HCT116 (cell line): ENCODE measurements around the gene VTI1B. TPM values are rescaled to one million over a fixed set of nuclear protein-coding genes. Genes with fewer than 3 reads are reported as not detected.

Experiments
- ATAC-seq: fragments of 200-7000 bp; cut with Tn5 transposase; 2 replicates; pipeline ENCODE4 v1.9.1; 2020; ENCODE audit warnings: mild to moderate bottlenecking, moderate library complexity
- BruUV-seq: library from RNA; stranded (reverse); fragments of 400-500 nt; replicated peaks from 2 replicates; lab custom pipeline; 2021; lab: Mats Ljungman, UMichigan
- CTCF ChIA-PET: fragments of 300-600 bp; sonication (Branson Sonifier 250); formaldehyde crosslinking; loops from one replicate; lab custom pipeline; 2021; ENCODE audit warnings: antibody characterized with exemption; lab: Charles Lee
- POLR2A ChIA-PET: fragments of 300-600, 350-600 bp; sonication (Branson Sonifier 250); formaldehyde crosslinking; loops from one replicate; lab custom pipeline; 2021; ENCODE audit warnings: antibody characterized with exemption; lab: Charles Lee
- RAD21 ChIA-PET, 2 experiments: fragments of 300-600 bp; sonication (Branson Sonifier 250); formaldehyde crosslinking; loops; one replicate each; lab custom pipeline; 2023; ENCODE audit warnings: low total read pairs in 2 of 2; ENCODE audit not compliant: uncharacterized antibody in 2 of 2, unreplicated experiment in 2 of 2, low non-redundant PET in 1 of 2; lab: Charles Lee
- DNase-seq: peaks from one replicate; pipeline ENCODE4 v3.0.0-alpha.2; 2010; ENCODE audit warnings: low read depth, low spot score
- H2AFZ ChIP-seq: fragments of 200-600 bp; shearing (Covaris generic), sonication (generic); 2 replicates; pipeline ENCODE4 v1.6.1; 2017; ENCODE audit warnings: low read depth, mixed run types, mixed read lengths, antibody characterized with exemption, low read length; ENCODE audit not compliant: poor library complexity, severe bottlenecking
- H3K27ac ChIP-seq: 2 replicates; pipeline ENCODE4 v1.5.1; 2012; ENCODE audit warnings: low read depth, low read length
- H3K27me3 ChIP-seq: fragments of 200-600 bp; sonication (generic); 2 replicates; pipeline ENCODE4 v1.6.1; 2016; ENCODE audit warnings: mixed run types, low read length, mixed read lengths; ENCODE audit not compliant: insufficient read depth
- H3K36me3 ChIP-seq, 2 experiments: fragments of 200-500 bp in 1 of 2; fragments of 200-600 bp in 1 of 2; sonication (Bioruptor generic) in 1 of 2; sonication (generic) in 1 of 2; 2 replicates each; pipeline versions ENCODE4 v1.5.1 to v1.6.1; 2014 to 2016; ENCODE audit warnings: low read length in 2 of 2, inconsistent platforms in 1 of 2, mixed read lengths in 1 of 2, mixed run types in 1 of 2; ENCODE audit not compliant: insufficient read depth in 2 of 2, control insufficient read depth in 1 of 2
- H3K4me1 ChIP-seq, 2 experiments: fragments of 200-600 bp in 1 of 2; sonication (generic) in 1 of 2; 2 replicates each; pipeline versions ENCODE4 v1.5.1 to v1.6.1; 2012 to 2017; ENCODE audit warnings: low read length in 2 of 2, inconsistent platforms in 1 of 2, mild to moderate bottlenecking in 1 of 2, mixed read lengths in 1 of 2, mixed run types in 1 of 2, moderate library complexity in 1 of 2; ENCODE audit not compliant: insufficient read depth in 2 of 2, control insufficient read depth in 1 of 2
- H3K4me2 ChIP-seq: fragments of 200-600 bp; sonication (generic); 2 replicates; pipeline ENCODE4 v1.6.1; 2017; ENCODE audit warnings: mixed run types, low read length, mixed read lengths
- H3K4me3 ChIP-seq, 2 experiments: fragments of 200-600 bp in 1 of 2; sonication (generic) in 1 of 2; replicated peaks in 1 of 2; 2 replicates each; pipeline ENCODE4 v1.5.1; 2011 to 2016; ENCODE audit warnings: low read length in 2 of 2, control low read depth in 1 of 2, low read depth in 1 of 2, mild to moderate bottlenecking in 1 of 2, mixed read lengths in 1 of 2, mixed run types in 1 of 2
- H3K79me2 ChIP-seq: fragments of 200-600 bp; sonication (generic); 2 replicates; pipeline ENCODE4 v1.6.1; 2017; ENCODE audit warnings: mild to moderate bottlenecking, mixed run types, low read length, moderate library complexity, mixed read lengths; ENCODE audit not compliant: insufficient read depth
- H3K9ac ChIP-seq: fragments of 200-600 bp; sonication (generic); 2 replicates; pipeline ENCODE4 v1.6.1; 2016; ENCODE audit warnings: low read length, mixed read lengths
- H3K9me2 ChIP-seq: fragments of 200-600 bp; sonication (generic), shearing (Covaris generic); 2 replicates; pipeline ENCODE4 v1.6.1; 2017; ENCODE audit warnings: mixed run types, mild to moderate bottlenecking, moderate library complexity; ENCODE audit not compliant: insufficient read depth
- H3K9me3 ChIP-seq, 2 experiments: fragments of 200-500 bp in 1 of 2; fragments of 200-600 bp in 1 of 2; sonication (Bioruptor generic) in 1 of 2; sonication (generic) in 1 of 2; 2 replicates each; pipeline ENCODE4 v1.6.1; 2014 to 2017; ENCODE audit warnings: low read length in 2 of 2, mixed read lengths in 2 of 2, inconsistent platforms in 1 of 2, low read depth in 1 of 2, mild to moderate bottlenecking in 1 of 2, mixed run types in 1 of 2, moderate library complexity in 1 of 2; ENCODE audit not compliant: control insufficient read depth in 1 of 2, insufficient read depth in 1 of 2
- H4K20me1 ChIP-seq: fragments of 200-600 bp; sonication (generic), shearing (Covaris generic); 2 replicates; pipeline ENCODE4 v1.6.1; 2017; ENCODE audit warnings: mixed run types, mild to moderate bottlenecking, moderate library complexity; ENCODE audit not compliant: insufficient read depth
- CBX3 ChIP-seq: IDR thresholded peaks from 2 replicates; pipeline ENCODE4 v1.6.1; 2012; ENCODE audit warnings: low read depth
- CEBPB ChIP-seq: IDR thresholded peaks from 2 replicates; pipeline ENCODE4 v1.6.1; 2012; ENCODE audit warnings: low read depth
- EGR1 ChIP-seq: IDR thresholded peaks from 2 replicates; pipeline ENCODE4 v1.6.1; 2012; ENCODE audit warnings: low read depth
- ELF1 ChIP-seq: IDR thresholded peaks from 2 replicates; pipeline ENCODE4 v1.6.1; 2012; ENCODE audit warnings: low read depth, borderline replicate concordance
- FOSL1 ChIP-seq: IDR thresholded peaks from 2 replicates; pipeline ENCODE4 v1.6.1; 2012; ENCODE audit warnings: low read depth
- JUND ChIP-seq: IDR thresholded peaks from 2 replicates; pipeline ENCODE4 v1.6.1; 2012
- POLR2AphosphoS5 ChIP-seq: IDR thresholded peaks from 2 replicates; pipeline ENCODE4 v1.6.1; 2011; ENCODE audit warnings: mild to moderate bottlenecking, low read depth, low read length, moderate library complexity
- RAD21 ChIP-seq: IDR thresholded peaks from 2 replicates; pipeline ENCODE4 v1.6.1; 2012; ENCODE audit warnings: low read depth, mild to moderate bottlenecking
- SIN3A ChIP-seq: IDR thresholded peaks from 2 replicates; pipeline ENCODE4 v1.6.1; 2012; ENCODE audit warnings: low read depth
- SP1 ChIP-seq: IDR thresholded peaks from 2 replicates; pipeline ENCODE4 v1.6.1; 2012; ENCODE audit warnings: low read depth
- SRF ChIP-seq: IDR thresholded peaks from 2 replicates; pipeline ENCODE4 v1.6.1; 2012; ENCODE audit warnings: low read depth
- ZFX ChIP-seq: fragments of 450-650 bp; IDR thresholded peaks from 2 replicates; pipeline ENCODE4 v1.6.1; 2017
- intact Hi-C: fragments of 100-400 bp; cut with micrococcal nuclease; formaldehyde crosslinking; loops from 2 replicates; pipeline ENCODE4 v1.10.0; 2022
- total RNA-seq: library from RNA; stranded (reverse); gene quantifications from one replicate; pipeline ENCODE4 v1.2.1, GENCODE V29; 2021; ENCODE audit not compliant: unreplicated experiment
- TF ChIP-seq, protein P1 (sequence below), 3 experiments: fragments of 200-600 bp in 1 of 3; sonication (generic) in 1 of 3; IDR thresholded peaks in 2 of 3; conservative IDR thresholded peaks in 1 of 3; 2 replicates each; pipeline ENCODE4 v1.5.1; 2012 to 2017; ENCODE audit warnings: low read depth in 2 of 3, low read length in 2 of 3, antibody characterized with exemption in 1 of 3, borderline replicate concordance in 1 of 3, control low read depth in 1 of 3, mild to moderate bottlenecking in 1 of 3, mixed read lengths in 1 of 3, mixed run types in 1 of 3, moderate library complexity in 1 of 3; ENCODE audit not compliant: insufficient read depth in 1 of 3
- TF ChIP-seq, protein P2 (sequence below): IDR thresholded peaks from 2 replicates; pipeline ENCODE4 v1.6.1; 2012; ENCODE audit warnings: low read depth
- TF ChIP-seq, protein P3 (sequence below): IDR thresholded peaks from 2 replicates; pipeline ENCODE4 v1.6.1; 2012

Gene VTI1B
- total RNA-seq, 1 experiment from 2014 or later = 86.3 TPM

DNA sequence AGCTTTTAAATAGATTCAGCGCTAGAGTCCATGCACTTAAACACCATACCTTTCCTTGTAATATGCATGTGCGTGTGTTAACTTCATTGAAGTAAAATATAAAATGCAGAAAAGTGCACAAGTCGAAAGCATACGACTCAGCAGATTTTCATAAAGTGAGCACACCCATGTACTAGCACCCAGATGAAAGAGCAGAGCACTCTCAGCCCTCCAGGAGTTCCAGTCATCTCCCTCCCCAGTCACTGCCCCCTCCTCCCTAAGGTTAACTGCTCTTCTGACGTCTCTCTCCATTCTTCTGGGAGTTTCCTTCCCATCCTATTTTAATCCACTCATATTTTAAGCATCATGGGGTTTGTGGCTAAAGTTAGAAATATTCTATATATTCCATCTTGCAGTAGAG lies 47.4 kb upstream of the VTI1B start:
- H3K4me1 ChIP-seq = no peaks in the 10 kb centered on the region
- H2AFZ ChIP-seq = no peak overlapping the region
- no peaks in the 10 kb centered on the region for H4K20me1 ChIP-seq
- peaks cover 6% of the 10 kb centered on the region; the same call in 1 of the 2 replicates for H3K27me3 ChIP-seq
- H3K4me3 ChIP-seq = no peak overlapping the region
- ChIA-PET CTCF (interaction anchor here (1.1 kb wide), 1 partner anchor 17 kb away, joined by 3 read pairs; no protein-coding TSS in a partner anchor), POLR2A (no interaction called here), RAD21 (no interaction called here)
- no peak overlapping the region for H3K4me2 ChIP-seq
- H3K9me3 ChIP-seq = no peaks in the 10 kb centered on the region
- intact Hi-C loops = no loop called here
- no peaks in the 10 kb centered on the region for H3K79me2 ChIP-seq
- H3K27ac ChIP-seq = no peak overlapping the region
- TF ChIP-seq FOSL1 = no peak
- no peak for TF ChIP-seq CBX3
- no peak for TF ChIP-seq EGR1
- TF ChIP-seq SP1 = no peak
- TF ChIP-seq SRF = no peak
- TF ChIP-seq, protein P1, sequence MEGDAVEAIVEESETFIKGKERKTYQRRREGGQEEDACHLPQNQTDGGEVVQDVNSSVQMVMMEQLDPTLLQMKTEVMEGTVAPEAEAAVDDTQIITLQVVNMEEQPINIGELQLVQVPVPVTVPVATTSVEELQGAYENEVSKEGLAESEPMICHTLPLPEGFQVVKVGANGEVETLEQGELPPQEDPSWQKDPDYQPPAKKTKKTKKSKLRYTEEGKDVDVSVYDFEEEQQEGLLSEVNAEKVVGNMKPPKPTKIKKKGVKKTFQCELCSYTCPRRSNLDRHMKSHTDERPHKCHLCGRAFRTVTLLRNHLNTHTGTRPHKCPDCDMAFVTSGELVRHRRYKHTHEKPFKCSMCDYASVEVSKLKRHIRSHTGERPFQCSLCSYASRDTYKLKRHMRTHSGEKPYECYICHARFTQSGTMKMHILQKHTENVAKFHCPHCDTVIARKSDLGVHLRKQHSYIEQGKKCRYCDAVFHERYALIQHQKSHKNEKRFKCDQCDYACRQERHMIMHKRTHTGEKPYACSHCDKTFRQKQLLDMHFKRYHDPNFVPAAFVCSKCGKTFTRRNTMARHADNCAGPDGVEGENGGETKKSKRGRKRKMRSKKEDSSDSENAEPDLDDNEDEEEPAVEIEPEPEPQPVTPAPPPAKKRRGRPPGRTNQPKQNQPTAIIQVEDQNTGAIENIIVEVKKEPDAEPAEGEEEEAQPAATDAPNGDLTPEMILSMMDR (IDR thresholded peaks at IDR 0.05 in 2 of 3, conservative IDR thresholded peaks at IDR 0.05 in 1 of 3; ENCODE audit: borderline replicate concordance in 1 of 3, insufficient read depth in 1 of 3, low read depth in 2 of 3, low read length in 2 of 3) = no peak
- TF ChIP-seq SIN3A = no peak
- no peak for TF ChIP-seq JUND
- TF ChIP-seq POLR2AphosphoS5 = no peak
- no peak for TF ChIP-seq RAD21
- no peak for TF ChIP-seq CEBPB
- no peak for TF ChIP-seq ZFX
- TF ChIP-seq, protein P2, sequence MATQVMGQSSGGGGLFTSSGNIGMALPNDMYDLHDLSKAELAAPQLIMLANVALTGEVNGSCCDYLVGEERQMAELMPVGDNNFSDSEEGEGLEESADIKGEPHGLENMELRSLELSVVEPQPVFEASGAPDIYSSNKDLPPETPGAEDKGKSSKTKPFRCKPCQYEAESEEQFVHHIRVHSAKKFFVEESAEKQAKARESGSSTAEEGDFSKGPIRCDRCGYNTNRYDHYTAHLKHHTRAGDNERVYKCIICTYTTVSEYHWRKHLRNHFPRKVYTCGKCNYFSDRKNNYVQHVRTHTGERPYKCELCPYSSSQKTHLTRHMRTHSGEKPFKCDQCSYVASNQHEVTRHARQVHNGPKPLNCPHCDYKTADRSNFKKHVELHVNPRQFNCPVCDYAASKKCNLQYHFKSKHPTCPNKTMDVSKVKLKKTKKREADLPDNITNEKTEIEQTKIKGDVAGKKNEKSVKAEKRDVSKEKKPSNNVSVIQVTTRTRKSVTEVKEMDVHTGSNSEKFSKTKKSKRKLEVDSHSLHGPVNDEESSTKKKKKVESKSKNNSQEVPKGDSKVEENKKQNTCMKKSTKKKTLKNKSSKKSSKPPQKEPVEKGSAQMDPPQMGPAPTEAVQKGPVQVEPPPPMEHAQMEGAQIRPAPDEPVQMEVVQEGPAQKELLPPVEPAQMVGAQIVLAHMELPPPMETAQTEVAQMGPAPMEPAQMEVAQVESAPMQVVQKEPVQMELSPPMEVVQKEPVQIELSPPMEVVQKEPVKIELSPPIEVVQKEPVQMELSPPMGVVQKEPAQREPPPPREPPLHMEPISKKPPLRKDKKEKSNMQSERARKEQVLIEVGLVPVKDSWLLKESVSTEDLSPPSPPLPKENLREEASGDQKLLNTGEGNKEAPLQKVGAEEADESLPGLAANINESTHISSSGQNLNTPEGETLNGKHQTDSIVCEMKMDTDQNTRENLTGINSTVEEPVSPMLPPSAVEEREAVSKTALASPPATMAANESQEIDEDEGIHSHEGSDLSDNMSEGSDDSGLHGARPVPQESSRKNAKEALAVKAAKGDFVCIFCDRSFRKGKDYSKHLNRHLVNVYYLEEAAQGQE = no peak
- TF ChIP-seq, protein P3, sequence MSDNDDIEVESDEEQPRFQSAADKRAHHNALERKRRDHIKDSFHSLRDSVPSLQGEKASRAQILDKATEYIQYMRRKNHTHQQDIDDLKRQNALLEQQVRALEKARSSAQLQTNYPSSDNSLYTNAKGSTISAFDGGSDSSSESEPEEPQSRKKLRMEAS = no peak
- TF ChIP-seq ELF1 = no peak
- no TSS peak for BruUV-seq
- H3K9ac ChIP-seq = no peak overlapping the region
- ATAC-seq (no peak), DNase-seq (no peak)
- H3K36me3 ChIP-seq = no peaks in the 10 kb centered on the region
- no peaks in the 10 kb centered on the region for H3K9me2 ChIP-seq
